Stimulated activated CD8-positive, alpha-beta memory T cell treated with anti-CD3 and anti-CD28 coated beads, Interleukin-12 subunit alpha, Interleukin-12 subunit beta, amount 100 ng/mL, for 24 hours (primary cell): Measurements from ENCODE around the gene PARVB.

Source experiments
- DNase-seq: peaks from one replicate; pipeline ENCODE4 v3.0.0-alpha.2; 2020; ENCODE audit errors: extremely low read depth

The PARVB gene

GRCh38 chr22:44136112-44136511 lies 112.0 kb downstream of the PARVB start:
- DNase-seq = no peak

GRCh38 chr22:44136786-44137185 lies 112.7 kb downstream of the PARVB start:
- DNase-seq = no peak

- no peak for DNase-seq
These were observed 113.3 kb downstream of the PARVB start for GRCh38 chr22:44137415-44137814.

- no peak for DNase-seq
These were observed 115.7 kb downstream of the PARVB start for GRCh38 chr22:44139773-44140172.

- no peak for DNase-seq
These were observed 118.5 kb downstream of the PARVB start for GRCh38 chr22:44142421-44143104.

GRCh38 chr22:44143105-44143474 lies 119.0 kb downstream of the PARVB start:
- DNase-seq = no peak

- DNase-seq = no peak
These were observed 119.5 kb downstream of the PARVB start for GRCh38 chr22:44143579-44143978.

- DNase-seq = no peak
These were observed 120.0 kb downstream of the PARVB start for GRCh38 chr22:44144046-44144569.

- DNase-seq = no peak
These were observed 121.4 kb downstream of the PARVB start for GRCh38 chr22:44145544-44145943.

GRCh38 chr22:44146088-44146861 lies 122.2 kb downstream of the PARVB start:
- DNase-seq = no peak

- DNase-seq = no peak
These were observed 123.0 kb downstream of the PARVB start for GRCh38 chr22:44147008-44147645.

- no peak for DNase-seq
These were observed 123.9 kb downstream of the PARVB start for GRCh38 chr22:44147821-44148574.

GRCh38 chr22:44151676-44152075 lies 127.6 kb downstream of the PARVB start:
- no peak for DNase-seq

- DNase-seq = no peak
These were observed 129.6 kb downstream of the PARVB start for GRCh38 chr22:44153710-44154109.

- no peak for DNase-seq
These were observed 130.4 kb downstream of the PARVB start for GRCh38 chr22:44154436-44154942.

GRCh38 chr22:44155115-44155514 lies 131.0 kb downstream of the PARVB start:
- no peak for DNase-seq

- DNase-seq = no peak
These were observed 134.0 kb downstream of the PARVB start for GRCh38 chr22:44157916-44158618.

GRCh38 chr22:44158816-44159215 lies 134.7 kb downstream of the PARVB start:
- DNase-seq = no peak

- no peak for DNase-seq
These were observed 135.1 kb downstream of the PARVB start for GRCh38 chr22:44159221-44159620.

- no peak for DNase-seq
These were observed 135.7 kb downstream of the PARVB start for GRCh38 chr22:44159811-44160210.

GRCh38 chr22:44160421-44160820 lies 136.3 kb downstream of the PARVB start:
- no peak for DNase-seq
